Activated CD8-positive, alpha-beta memory T cell treated with anti-CD3 and anti-CD28 coated beads for 24 hours (primary cell): Measurements from ENCODE around the gene HELZ.
"Not testable (repeated sequence)": the region's sequence is repeated elsewhere in the genome, so short reads cannot be mapped to it uniquely, and the experiment has no call there.

Experiments
- DNase-seq: peaks from one replicate; pipeline ENCODE4 v3.0.0-alpha.2; 2020

HELZ gene

GRCh38 chr17:67227488-67227887 is 17.5 kb downstream of the HELZ start:
- no peak for DNase-seq

GRCh38 chr17:67225316-67225715 is 19.7 kb downstream of the HELZ start:
- DNase-seq: no peak

DNA sequence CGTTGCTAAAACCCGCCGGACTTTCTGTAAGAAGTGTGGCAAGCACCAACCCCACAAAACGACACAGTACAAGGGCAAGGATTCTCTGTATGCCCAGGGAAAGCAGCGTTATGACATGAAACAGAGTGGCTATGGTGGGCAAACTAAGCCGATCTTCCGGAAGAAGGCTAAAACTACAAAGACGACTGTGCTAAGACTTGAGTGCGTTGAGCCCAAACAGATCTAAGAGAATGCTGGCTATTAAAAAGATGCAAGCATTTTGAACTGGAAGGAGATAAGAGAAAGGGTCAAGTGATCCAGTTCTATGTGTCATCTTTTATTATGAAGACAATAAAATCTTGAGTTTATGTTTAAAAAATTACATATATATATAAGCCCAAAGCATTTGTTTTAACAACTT is 20.3 kb downstream of the HELZ start:
- no peak for DNase-seq

GRCh38 chr17:67223924-67224323 is 21.1 kb downstream of the HELZ start:
- DNase-seq: no peak

DNA sequence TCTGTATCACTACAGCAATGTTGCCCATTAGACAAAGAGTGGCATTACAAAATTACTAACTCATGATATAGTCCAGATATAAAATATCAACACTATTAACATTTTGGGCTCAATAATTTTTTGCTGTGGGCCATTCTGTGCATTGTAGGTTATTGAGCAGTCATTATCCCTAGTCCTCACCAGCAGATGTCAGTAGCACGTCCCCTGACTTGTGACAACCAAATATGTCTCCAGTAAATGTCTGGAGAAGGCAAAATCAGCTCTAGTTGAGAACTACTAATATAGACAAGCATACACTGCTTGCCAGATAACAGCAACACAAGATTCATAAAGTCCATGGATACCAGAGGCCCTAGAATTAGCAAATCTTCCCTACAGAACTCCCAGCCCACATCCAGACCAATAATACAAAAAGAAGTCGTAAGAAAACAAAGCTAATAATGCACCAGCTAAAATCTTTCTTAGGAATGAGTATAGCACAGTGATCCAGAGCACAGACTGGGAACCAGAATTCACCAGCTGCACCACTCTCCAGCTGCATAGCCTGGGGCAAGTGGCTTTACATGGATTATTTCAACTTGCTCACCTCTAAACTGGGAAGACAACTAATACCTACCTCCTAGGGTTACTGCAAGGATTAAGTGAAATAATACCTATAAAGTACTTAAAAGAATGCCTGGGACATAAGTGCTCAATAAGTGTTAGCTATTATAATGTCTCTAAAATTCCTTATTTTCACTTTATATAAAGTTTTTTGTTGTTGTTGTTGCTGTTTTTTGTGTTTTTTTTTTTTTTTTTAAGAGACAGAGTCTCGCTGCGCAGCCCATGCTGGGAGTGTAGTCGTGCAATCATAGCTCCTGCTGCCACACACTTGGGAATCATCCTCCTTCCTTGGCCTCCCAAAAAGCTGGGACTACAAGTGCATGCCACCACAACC is 23.7 kb downstream of the HELZ start:
- DNase-seq: no peak

DNA sequence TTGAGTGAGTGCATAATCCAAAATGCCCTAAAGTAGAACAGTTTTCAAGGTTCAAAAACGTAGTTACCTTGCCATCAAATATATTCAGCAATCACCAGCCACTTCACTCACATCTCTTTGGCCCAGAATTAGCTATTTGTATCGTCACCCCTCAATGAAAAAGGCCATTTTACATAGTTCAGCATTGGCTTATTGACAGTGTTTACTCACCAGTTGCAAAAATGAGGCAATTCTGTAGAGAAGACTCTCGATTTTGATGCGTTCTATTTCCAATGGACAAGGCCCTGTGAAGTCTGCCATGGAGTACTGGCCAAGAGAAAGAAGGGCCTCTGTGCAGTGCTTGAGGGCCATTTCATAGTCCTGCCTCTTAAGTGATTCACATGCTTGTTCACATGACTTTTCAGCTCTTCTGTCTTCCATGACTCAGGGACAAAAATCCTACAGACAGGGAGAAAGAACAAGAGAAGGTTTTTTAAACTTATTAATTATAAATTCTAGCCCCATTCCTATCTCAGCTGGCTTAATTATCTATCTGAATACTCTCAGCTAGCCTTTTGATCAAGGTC is 26.5 kb downstream of the HELZ start:
- DNase-seq: no peak

DNA sequence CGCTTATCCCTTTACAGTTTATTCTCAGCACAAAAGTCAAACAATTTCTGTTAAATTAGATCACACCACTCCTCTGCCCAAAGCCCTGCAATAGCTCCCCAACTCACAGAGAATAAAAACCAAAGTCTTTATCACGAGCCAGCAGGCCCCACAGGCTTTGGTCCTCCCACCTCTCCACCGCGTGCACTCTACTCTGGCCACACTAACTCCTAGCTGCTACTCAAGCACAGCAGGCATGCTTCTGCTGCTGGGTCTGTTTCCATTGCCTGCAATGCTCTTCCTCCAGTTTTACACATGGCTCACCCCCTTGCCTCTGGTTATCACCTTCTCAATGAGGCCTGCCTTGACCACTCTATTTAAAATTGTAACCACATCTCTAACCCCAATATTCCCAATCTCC is 27.6 kb downstream of the HELZ start:
- DNase-seq: no peak

DNA sequence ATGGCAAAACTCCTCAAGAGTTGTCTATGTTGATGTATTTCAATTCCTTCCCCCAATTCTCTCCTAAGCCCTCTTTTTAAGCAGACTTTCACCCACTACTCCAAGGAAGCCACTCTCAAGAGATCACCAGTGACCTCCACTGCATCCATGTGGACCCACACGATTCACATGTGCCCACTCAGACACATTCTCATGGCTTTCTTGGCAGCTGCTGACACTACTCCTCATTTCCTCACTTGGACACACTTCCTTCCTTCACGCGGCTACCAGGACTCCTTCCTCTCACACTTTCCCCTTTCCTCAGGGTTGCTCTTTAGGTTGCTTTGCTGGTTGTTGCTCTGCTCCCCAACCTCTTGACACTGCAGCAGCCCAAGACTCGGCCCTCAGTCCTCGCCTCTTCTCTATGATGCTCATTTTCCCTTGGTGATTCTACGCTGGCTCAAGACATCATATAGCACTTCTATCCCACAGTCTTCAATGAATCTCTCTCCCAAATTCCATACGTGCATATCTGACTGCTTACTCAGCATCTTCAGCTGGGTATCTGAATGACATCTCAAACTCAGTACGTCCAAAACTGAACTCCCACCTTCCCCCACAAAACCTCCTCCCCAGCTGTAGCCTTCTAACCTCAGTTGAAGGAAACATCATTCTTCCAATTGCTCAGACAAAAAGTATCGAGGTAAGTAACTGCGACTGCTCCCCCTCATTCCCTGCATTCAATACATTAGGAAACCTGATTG is 28.2 kb downstream of the HELZ start:
- DNase-seq: no peak

DNA sequence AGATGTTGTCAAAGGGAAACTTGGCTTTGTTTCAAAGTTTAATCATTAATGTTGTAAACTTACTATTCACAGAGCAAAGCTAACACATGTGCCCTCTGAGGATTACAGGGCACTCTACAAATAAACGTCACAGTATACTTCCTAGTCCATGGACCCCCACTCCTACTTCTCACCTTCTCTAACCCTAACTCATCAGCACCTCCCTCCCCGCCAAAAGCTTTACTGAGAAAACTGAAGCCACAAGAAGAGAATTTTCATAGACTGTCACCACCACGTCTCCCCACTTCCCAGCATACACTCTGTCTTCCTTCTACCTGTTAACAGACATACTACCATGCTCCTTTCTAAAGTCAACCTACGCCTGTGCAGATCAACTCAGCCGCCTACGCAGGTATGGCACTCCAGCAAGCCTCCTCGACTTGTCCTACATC is 29.0 kb downstream of the HELZ start:
- no peak for DNase-seq

- DNase-seq: no peak
These were observed 32.1 kb downstream of the HELZ start for GRCh38 chr17:67212714-67213417.

DNA sequence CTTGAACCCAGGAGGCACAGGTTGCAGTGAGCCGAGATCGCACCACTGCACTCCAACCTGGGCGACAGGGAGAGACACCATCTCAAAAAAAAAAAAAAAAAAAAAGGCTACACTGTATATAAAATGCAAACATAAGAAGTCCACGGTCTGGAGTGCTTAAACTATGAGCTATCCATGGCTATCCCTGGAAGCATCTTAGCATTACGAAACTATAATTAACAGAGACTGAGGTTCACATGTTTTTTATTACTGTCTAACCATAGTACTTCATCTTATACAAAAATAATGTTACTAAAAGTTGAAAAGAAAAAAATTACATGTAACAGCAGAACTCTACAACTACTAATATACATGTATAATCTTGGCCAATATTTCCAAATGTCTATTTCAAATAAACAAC is 32.8 kb downstream of the HELZ start:
- no peak for DNase-seq

- no peak for DNase-seq
These were observed 33.3 kb downstream of the HELZ start for GRCh38 chr17:67211742-67212141.

- DNase-seq: no peak
These were observed 34.1 kb downstream of the HELZ start for GRCh38 chr17:67210915-67211314.

- no peak for DNase-seq
These were observed 36.8 kb downstream of the HELZ start for GRCh38 chr17:67208232-67208631.

DNA sequence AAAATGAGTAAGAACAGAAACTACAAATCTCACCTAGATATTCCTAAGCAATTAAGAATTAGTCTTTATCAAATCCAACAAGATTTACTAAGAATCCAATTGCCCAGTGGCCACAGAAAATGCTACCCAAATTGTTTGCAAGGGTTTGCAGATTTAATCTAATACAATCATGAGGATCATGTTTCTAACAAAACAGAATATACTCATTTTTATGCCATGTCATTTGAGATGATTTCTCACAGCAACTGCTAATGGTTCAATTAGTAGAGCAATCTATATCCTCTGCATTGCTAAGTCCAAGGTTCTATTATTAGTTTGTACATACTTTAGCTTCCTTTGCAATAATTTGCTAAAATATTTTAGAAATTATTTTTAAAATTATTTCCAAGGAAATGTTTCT is 41.2 kb downstream of the HELZ start:
- DNase-seq: no peak

DNA sequence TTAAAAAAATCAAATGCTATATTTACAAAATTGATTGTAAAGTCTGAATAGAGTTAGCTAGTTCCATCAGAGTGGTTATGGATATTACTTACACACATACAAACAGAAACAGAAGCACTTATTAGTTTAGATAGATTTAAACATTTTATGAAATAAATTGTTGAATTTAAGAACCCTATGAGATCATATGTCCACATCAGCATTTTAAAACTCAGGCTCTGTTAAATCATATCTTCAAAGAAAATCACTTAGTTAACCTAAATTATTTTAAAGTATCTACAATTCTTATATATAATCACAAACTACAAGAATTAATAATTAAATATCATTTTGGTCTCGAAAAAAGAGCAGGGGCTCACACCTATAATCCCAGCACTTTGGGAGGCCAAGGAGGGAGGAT is 42.5 kb downstream of the HELZ start:
- DNase-seq: no peak

DNA sequence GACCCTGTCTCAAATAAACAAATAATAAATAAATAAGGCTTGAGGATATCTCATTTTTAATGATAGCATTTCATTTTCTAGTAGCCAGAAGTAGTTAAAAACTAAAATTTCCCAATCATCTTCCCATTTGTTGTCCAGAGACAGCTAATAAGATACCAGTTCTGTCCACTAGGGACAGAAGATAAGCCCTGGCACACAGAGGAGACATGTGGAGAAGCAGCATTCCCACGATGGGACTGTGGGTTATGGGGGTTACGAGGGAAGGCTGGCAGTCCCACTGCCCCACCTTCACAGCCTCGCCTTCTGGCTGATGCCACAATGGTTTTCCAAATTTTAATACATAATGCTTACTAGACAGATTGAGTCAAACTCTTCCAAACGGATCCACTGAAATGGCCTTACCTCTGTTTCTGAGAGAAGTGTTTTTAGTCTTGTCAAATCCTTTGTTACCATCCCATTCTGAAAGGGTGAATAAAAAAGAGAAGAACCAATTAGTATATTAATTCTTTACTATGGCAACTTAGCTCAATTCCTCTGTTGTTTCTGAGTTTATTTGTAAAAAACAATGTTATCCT is 44.2 kb downstream of the HELZ start:
- no peak for DNase-seq

DNA sequence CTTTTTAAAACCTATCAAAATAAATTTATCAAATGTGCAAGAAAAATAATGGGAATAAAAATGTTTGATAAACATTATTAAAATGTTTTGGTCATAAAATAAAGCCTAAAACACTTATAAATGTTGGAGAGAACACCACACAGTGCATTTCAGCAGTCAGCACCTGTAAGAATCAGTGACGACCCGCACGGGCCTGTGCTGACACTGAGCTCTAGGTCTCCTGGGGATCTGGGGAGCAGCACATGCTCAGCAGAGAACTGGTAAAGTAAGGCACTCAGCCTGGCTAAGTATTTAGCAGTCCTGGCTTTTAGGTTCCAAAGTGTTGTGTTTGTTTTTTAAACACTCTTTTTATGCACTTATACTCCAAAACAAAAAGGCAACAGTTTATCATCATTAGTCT is 46.9 kb downstream of the HELZ start:
- DNase-seq: no peak

- not testable (repeated sequence) for DNase-seq
These were observed 48.0 kb downstream of the HELZ start for GRCh38 chr17:67197023-67197422.

GRCh38 chr17:67196422-67196821 is 48.6 kb downstream of the HELZ start:
- no peak for DNase-seq

DNA sequence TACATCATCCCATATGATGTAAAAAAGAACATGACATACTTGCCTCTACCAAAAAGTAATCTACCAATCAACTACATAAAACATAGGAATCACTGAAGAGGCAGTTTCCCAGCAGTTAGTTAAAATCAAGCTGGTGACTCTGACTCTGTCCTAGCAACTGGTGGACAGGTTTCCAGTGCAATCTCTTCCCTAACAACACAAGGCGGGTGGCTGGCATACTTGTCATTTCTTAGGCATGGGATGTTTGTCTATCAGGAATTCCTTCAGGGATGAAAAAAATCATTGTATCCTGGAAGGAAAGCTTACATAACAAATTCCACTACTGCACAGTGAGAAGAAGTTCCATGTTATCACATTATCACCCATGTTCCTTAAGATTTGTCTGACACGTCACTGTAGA is 50.9 kb downstream of the HELZ start:
- DNase-seq: no peak

GRCh38 chr17:67187927-67188326 is 57.1 kb downstream of the HELZ start:
- DNase-seq: no peak

DNA sequence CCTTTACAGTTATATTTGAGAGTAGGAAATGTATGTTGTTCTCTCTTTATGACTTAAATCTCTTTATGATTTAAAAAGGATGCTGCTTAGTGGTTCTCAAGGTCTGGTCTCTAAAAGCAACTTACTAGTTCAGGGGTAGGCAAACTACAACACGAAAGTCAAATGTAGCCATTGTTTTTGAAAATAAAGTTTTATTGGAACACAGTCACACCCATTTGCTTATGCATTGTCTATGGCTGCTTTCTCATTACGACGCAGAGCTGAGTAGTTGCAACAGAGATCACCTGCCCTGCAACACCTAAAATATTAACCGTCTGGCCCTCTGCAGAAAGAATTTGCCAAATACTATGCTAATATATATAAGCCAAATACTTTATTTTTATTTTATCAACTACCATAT is 58.2 kb downstream of the HELZ start:
- no peak for DNase-seq
